Left renal cortex interstitium (tissue), 4 donors: Measurements from ENCODE around the gene CEP131. TPM values are rescaled to one million over a fixed set of nuclear protein-coding genes. Genes with fewer than 3 reads are reported as not detected.

Experiments used
- DNase-seq, 4 donors: peaks; one replicate each; pipeline ENCODE4 v3.0.0-alpha.2; 2013; ENCODE audit warnings: low read depth in 4 of 4, low spot score in 2 of 4, missing footprints in 1 of 4
- polyA plus RNA-seq, 4 donors: library from polyadenylated mRNA; unstranded; fragments of 120-200 nt; gene quantifications; one replicate each; pipeline ENCODE4 v1.2.1, GENCODE V29; 2013; ENCODE audit not compliant: insufficient read length in 4 of 4

Gene CEP131
- polyA plus RNA-seq, 4 donors: 12.3 to 26.9 (median 22.9) TPM

DNA sequence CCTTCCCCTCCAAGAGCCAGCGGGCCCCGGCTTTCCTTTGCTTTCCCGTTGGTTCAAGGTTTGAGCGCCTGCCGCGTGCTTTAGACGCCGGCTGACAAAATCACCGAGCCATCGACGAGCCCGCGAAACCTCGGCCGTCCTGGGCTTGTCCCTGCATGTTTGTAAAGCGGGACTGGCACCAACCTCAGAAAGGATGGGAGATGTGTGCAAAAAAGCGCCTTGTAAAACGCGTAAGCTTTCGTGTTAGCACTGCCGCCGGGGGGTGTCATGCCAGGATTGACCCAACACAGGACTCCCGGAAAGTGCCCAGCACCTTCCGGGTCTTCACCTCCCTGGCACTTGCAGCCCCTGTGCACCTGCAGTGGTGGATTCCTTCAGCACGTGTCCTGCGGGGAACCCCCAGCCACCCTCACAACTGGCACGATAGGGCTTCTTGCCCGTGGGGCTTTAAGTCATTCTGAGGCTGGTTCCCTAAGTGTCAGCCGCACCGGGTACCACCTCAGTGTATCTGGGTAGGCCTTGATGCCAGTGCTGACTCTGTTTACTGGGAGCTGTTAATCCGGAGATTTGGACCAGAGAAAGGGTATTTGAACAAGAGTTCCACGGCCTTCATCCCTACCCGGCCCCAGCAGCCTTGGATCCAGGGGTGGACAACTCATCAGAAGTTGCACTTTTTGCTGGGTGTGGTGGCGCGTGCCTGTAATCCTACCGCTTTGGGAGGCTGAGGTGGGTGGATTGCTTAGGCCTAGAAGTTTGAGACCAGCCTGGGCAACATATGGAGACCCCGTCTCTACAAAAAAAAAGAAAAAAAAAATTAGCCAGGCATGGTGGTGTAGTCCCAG is 17.2 kb upstream of the CEP131 start:
- DNase-seq: no peak

DNA sequence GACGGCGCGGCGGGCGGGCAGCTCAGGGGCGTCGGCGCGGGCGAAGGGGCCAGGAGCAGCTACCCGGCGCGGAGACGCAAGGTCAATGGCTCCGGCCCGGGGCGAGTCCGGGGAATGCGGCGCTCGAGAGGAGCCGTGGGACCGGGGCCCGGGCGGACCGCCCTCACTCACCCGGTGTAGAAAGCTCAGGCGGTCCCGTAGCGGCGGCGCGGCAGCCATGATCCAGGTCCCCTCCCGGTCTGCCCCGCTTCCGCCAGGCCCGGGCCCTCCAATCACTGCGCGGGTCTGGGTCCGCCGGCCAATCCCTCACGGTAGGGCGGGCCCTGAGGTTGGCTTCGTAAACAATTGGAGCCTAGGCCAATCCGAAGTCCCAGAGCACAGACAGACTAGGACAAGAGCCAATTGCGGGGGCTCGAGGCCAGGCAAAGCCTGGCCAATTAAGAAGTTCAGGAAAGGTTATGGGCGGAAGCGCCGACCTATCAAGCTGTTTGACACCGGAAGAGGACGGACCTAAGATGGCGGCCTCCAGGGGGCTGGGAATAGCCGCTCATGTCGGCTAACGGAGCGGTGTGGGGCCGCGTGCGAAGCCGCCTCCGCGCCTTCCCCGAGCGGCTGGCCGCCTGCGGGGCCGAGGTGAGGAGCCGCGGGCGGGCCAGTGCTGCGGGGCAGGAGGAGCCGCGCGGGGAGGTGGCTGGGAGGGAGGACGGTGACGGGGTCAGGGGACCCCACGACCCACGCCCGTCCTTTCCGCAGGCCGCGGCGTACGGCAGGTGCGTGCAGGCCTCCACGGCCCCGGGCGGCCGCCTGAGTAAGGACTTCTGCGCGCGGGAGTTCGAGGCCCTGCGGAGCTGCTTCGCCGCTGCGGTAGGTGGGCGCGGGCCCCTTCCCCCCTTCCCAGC is 16.3 kb upstream of the CEP131 start, which contains the start of the genes NDUFAF8 and TEPSIN:
Gene NDUFAF8 (plus strand): TSS at position 504 of the 899 bp plus-strand sequence. CDS start 46 bp downstream, at position 550.
Gene TEPSIN (minus strand): TSS at position 241 of the 899 bp plus-strand sequence. CDS start 22 bp downstream, at position 219.
- DNase-seq: peak; percentile 95 to 99 (median 98)

DNA sequence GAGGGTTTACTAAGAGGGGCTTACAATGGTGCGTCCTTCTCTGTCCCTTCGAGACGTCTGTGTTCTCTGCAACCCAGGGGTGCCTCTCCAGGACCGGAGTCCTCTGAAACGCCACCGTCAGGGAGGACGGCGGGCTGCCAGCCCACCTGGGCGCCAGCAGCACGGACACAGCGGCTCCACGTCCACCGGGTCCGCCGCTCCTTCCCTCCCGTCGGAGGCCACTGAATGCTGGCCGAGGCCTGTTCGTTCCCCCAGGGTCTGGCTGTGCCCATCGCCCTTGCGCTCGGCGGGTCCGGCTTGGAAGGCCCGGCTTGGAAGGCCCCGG is 15.7 kb upstream of the CEP131 start:
- DNase-seq: no peak

DNA sequence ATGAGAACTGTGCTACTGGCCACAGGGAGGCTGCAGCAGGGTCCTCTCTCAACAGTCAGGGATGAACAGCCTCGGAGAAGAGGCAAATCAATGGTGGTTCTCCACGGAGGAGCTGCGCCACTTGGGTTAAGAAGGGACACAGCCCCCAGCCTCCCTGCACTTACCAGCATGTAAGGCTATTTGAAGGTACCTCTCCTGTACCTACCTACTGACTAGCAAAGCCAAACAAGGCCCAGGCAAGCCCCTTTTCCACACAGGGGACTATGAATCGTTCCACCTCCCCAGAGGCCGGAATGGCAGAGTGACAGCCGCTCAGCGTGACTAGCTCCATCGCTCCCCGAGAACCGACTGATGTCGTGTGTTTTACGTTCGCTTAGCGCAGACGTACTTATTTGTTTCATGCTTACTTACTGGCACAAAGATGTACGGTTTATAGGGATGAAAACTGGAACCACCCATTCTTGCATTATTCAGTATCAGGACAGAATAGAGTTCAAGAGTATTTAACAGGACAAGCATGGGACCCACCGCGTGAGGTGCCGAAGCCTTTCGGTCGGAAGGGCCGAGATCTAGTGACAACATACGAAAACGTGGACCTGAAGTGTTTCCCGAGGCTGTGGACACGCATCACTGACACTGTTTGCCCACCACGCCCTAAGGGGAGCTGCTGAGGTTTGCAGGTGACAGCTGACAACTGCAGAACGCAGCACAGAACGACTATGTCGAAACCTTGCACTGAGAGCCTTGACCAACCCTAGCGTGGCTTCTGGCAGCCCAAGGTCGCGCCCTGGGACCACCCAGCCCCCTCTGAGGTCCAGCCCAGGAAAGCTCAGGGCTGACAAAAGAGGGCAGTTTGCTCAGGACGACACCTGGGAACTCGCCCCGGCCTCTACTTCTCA is 15.1 kb upstream of the CEP131 start:
- DNase-seq: no peak

DNA sequence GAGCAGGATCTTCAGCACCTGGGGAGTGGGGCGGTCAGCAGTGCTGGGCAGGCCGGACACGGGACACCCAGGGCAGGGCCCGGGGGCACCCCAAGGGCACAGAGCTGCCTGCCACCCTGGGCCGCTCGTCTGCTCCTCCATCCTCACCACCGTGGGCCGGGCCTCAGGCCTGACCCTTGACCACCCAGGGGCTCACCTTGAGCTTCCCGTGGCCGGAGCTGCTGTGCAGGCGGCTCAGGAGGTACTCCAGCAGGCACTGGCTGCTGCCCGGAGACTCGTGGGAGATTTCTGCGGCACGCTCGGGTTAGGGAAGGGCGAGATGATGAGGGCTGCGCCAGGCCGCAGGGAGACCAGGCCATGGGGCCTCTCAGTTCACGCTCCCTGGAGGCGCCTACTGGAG is 14.0 kb upstream of the CEP131 start:
- DNase-seq: no peak

DNA sequence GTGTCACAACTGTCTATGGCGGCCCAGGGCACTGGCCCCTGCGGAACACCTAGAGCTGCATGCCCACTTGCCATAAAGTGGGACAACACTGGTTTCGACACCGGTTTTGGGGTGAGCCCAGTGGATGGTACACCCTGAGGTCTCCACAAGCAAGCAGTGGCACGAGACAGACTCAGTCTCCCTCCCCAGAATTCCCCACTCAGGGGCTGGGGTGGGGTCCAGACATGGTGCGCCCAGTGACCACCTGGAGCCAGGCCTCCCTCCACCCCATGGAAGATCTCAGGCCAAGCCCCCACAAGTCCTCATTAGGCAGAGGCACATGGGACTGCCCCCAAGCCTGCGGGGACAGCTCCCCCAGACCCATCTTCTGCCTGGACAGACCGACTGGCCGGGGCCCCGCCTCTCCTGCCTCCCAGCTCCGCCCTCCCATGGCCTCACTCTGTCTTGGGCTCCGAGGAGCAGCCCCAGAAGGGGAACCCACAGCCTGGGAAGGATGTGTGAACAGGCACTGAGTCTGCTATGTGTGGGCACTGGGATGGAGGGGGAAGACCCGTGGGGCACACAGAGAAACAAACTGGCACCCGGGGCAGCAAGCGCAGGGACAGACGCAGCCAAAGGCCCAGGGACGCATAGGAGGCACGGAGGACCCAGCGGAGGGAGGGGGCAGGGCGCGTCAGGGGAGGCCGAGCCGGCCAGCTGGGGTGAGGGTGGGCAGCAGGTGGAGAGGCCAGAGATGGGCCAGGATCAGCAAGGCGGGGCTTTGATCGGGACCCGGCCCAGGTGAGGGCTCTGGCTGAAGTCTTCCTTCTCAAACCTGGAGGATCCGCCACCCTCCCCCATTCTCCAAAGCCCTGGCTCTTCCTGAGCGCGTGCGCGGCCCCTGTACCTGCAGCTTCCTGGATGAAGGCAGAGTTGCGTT is 13.3 kb upstream of the CEP131 start:
- no peak for DNase-seq

DNA sequence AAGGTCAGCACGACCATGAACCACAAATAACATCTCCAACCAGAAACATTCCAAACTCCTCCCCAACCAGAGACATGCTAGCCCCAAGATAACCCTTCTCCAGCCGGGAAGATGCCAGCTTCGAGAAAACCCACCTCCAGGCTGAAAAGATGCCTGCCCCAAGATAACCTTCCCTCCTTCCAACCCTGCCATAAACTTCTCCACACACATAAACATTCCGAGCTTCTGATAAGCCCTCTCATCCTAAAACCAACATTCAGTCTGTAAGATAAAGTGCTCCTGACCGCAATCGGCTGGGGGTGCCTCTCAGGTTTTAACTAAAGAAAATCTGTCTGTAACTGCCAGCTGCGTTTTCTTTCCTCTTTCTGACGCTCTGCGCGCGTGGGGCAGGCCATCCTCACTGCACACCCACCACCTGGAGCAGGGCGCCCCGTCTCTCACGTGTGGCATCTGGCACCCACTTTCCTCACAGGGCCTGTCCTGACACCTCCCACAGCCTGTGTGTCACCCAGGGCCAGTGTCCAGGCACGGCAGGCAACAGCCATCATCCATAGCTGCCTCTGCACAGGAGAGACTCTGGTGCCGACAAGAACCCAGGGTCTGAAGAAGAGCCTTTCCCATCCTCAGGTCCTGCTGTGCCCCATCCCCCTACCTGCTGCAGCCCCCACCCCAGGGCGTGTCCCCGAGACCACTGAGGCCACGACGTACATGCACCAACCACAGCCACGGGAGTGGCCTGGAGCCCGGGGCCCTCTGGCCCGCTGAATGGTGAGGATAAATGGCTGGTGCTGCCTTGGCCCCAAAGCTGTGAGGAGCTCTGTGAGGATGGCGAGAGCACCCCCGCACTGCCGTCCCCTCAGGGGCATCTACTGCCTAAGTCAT is 12.4 kb upstream of the CEP131 start:
- no peak for DNase-seq

DNA sequence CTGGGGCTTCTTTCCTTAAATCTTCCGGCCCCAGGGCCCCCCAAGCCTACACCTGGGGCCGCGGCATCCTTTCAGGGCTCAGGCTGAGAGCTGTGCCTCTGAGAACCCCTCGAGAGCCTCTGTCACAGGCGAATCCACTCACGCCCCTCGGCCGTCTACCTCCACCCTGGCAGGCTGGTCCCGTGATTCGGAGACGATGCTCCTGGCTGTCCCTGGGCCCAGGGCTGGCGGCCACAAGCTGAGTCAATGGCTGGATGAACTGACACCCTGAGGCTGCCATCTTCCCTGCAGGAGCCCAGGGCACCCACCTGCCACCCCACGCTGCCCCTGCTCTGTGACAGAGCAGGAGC is 11.7 kb upstream of the CEP131 start:
- no peak for DNase-seq

DNA sequence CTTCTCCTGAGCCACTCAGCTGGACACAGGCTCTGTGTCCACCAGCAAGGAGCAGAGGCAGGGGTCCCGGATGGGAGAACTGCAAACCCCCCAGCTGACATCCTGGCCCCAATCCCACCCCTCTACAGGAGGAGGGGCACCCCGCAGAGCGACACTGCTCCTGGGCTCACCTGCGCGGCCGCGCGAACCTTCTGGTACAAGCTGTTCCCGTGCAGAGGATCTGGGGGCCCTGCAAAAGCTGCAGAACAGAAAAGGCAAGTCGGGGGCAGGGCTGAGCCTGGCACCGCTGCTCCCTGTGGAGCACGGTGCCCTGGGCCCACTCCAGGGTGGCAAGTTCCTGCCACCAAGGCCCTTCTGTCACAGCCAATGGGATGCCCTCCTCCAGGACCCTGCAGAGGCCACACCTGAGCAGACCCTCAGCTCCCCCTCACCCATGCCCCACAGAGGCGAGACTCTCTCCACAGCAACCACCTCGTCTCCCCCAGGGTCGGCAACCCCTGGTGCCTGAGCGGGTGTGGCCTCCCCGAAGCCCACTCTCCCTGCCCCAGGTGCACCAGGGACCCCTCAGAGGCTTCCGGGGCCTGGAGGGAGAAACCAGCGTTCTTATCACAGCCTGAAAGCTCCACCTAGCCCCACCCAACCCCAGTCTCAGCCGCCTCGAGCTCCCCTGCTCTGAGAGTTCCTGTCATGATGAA is 11.2 kb upstream of the CEP131 start:
- no peak for DNase-seq

DNA sequence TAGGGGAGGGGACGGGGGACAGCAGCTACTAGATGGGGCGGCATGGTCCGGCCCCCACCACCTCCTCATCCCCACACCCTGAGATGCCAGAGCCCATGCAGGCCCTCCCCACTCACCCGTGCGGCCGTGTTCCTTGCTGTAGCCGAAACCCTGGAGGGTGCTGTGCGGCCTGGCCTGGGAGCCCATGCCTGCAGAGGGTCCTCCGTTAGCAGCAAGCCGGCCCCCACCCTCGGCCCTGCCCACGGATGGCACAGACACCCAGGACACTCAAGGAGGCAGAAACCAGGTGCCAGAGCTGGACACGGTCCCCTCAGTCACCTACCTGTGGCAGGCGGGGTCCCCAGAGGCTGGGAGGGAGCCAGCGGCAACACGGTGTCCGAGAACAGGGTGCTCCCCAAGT is 10.6 kb upstream of the CEP131 start:
- DNase-seq: no peak

DNA sequence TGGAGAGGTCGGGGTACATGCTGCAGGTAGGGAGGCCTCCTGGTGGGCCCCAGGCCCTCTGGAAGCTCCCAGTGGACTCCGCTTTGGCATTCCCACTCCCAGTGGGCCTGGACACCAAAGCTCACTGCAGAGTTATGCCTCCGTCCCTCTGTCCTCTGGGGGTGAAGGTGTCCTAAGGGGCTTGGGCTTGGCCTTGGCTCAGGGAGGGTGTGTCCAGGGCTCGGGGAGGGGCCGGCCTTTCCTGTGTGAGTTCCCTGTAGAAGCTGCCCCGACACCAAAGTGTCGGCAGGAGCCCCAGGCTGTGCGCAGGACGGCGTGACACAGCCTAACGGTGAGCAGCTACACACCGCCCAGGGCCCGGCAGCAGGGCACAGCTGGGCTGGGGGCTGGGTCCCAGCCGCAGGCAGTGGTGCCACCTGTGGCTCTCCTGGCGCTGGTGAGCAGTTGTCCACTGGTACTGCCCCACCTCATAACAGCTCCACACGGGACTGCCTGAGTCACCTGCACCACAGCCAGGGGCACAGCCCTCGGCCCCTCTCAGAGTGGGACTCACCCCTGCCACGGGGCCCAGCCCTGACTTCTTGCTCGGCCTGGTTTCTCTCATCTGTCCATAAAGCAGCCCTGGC is 10.0 kb upstream of the CEP131 start:
- DNase-seq: no peak

DNA sequence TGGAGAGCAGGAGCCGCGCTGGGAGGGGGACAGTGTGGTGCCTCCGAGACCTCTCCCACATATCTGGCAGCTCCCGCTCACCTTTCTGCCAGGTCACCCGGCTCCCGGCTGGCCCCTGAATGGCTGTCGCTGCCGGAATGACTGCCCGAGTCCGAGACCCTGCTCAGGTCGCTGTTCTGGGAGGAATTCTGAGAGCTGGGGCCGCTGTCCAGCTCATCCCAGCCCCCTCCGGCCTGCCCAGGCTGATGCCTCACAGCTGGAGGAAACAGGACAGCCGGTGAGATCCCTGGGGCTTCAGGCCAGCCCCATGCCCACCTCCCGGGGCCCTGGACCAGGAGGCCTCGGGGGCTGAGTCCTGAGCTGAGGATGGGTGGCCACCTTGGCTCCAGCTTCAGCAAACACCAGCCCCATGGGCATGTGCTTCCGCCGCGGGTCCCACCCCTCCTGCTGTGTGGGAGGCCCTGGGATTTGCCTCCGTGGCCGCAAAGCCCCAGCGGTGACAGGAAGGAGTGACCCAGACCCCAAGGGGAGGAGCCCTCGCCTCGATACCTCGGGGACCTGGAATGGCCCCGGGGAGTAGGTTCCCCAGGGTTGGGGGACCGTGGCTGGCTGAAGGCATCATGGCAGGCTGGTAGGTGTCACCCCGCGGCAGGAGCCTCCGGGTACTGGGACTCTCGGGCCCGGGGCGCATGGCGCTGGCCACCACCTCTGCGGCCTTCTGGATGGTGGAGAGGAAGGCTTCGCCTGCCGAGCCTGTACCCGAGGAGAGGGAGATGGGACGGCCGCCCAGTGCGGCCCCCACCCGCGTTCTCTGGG is 9.2 kb upstream of the CEP131 start:
- no peak for DNase-seq

DNA sequence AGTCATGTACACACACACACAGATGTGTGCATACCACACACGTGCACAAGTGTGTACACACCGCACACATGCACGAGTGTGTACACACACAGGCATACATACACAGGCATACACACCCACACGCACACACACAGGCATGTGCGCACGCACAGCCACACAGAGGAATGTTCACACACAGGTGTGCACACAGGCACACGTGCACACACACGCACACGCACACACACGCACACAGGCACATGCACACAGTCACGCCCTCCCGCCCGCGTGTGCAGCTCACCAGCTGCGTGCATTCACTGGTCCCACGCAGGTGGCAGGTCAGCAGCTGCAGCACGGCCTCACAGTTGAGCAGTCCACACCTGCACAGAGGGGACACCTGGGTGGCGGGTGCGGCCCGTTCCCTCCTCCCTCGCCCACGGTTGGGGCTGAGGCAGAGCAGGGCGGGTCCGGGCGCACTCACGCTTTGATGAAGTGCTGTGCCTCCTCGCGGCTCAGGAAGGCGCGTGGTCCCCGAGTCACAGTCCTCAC is 8.4 kb upstream of the CEP131 start:
- no peak for DNase-seq

DNA sequence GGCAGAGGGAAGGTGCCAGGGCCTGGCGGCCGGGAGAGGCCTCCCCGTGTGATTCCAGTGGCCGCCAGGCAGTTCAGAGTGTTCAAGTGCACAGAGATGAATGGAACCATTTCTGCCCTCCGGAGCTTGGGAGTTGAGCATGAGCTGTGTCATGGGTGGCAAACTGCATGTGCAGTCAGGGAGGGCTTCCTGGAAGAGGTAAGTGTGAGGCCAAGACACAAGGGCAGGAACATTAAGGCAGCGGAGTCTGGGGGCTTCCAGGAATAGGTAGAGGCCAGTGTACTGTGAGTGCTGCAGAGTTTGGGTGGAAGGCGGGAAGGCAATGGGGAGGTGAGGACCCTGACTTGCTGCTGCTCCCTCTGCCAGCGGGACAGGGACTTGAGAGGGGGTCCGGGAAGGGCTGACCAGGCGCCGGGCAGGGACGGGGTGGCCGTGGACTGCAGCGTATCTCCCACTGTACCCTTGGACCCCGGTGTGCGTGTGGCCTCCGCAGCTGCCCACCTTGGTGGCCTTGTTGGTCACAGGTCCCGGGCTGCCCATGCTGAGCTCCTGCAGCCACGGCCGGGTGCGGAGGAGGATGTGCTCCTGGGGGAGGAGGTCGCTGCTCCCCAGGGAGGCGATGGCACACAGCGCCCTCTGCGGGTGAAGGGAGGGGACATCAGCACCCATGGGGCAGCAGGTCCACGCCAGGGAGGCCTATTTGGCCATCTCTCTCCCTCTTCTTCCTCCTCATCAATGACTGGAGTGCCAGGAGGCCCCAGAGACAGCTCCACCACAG is 7.5 kb upstream of the CEP131 start:
- no peak for DNase-seq

DNA sequence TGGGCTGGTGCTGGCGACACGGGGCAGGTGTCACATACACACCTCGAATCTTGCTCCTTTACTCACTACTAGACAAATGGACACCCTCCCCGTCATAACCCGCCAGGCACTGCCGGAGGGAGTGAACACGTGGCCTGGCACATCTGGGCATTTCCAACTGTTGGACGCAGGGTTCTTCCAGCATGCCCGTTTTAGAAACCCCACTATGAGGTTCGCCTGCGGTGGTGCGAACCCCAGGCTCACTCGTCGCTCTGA is 6.8 kb upstream of the CEP131 start:
- no peak for DNase-seq
